ENCODE data around the gene CPNE6.

The CPNE6 gene

DNA sequence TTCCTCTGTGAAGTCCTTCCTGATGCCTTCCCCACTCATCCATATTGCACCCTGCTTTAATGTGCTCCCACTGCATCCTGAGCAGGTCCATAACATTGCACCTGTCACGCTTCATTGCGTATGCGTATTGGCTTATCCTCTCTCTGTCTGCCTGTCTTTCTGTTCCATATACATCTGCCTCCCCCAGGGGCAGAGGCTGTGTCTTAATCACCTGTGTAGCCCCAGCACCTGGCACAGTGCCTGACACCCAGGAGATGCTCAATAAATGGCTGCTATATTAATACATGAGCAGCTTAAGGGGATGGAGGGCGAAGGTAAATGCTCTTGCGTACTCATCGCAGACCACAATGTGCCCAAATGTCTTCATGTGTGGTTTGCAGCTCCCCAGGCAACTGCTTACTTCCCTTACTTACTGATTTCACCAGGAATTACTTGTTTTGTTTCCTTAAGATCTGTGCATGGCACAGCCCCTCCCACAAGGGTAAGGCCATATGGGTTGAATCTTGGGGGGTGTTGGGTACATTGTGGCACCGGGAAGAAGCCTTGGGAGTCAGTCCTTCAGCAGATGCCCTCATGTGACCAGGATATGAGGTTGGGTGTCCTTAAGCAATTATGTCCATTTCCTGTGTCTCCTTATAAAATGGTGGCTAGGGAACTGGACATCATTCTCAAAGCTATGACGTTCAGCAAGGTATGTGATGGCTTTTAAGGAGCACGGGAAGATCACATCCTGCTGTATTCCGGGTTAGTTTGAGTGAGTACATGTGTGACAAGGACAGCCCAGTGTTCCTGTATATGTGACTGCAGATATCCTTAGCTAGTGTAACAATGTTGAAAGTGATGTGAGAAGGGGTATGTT is 848 bp upstream of the CPNE6 start:
- peak; percentile 62 for DNase-seq

DNA sequence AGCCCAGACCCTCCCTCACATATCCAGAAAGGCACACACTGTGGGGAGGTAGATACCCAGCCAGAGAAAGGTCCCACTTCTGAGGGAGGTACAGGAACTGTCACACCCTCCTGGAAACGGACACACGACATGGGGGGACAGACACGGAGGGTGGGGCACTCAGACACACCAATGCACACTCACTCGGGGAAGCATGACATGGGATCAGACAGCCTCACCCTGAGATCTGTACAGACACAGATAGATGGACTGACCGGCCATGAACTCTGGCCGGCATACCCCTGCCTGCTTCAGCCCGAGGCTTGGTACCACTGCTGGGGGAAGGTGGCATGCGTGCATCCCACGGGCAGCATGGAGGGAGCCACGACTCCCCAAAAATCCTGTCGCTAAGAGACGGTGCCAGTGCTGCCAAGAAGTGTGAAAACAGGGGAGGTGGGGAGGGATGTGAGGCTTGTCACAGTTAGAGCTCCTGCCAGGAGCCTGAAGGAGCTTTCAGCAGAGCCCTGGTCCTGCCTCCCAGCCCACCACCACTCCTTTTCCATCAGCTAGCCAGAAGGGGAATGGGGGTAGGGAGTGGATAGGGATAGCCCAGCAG is 571 bp downstream of the CPNE6 start:
- no peak for DNase-seq

DNA sequence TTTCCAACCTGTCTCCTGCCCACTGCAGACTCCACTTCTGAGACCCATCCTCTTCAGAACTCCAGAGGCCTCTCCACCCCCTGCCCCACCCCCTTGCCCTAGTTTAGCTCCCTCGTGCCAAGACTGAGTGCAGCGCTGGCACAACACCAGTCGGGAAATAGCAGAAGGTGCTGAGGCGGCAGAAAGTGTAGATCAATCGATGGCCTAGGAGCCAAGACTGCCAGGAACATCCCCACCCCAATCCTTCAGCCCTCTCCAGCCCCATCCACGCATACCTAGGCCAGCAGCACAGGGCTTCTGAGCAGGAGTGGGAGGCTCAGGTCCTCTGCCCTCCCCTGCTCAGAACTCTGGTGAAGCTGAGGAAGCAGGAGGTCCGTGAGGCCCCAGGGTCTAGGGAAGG is 1.1 kb downstream of the CPNE6 start:
- DNase-seq, result no peak

- no peak for DNase-seq
Measured at GRCh38 chr14:24072881-24073877, 1.8 kb downstream of the CPNE6 start.

GRCh38 chr14:24074625-24075484 is 3.5 kb downstream of the CPNE6 start:
- DNase-seq, result no peak

GRCh38 chr14:24075485-24076301 is 4.3 kb downstream of the CPNE6 start:
- DNase-seq, result no peak

DNA sequence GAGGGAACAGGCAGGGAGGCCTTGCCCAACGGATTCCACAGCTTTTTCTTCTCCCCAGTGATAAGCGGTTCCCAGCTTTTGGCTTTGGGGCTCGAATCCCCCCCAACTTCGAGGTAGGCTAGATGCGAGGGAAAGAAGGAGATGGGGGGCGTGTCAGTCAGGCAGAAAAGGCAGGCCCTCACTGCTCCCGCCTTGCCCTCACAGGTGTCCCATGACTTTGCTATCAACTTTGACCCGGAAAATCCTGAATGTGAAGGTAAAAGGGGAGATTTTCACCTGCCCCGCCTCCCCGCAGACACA is 4.9 kb downstream of the CPNE6 start:
- no peak for DNase-seq

- DNase-seq, result no peak
Measured at GRCh38 chr14:24077086-24077485, 5.7 kb downstream of the CPNE6 start.

- DNase-seq, result no peak
Measured at GRCh38 chr14:24078146-24078545, 6.8 kb downstream of the CPNE6 start.

GRCh38 chr14:24079491-24080141 is 8.3 kb downstream of the CPNE6 start:
- DNase-seq, result no peak

DNA sequence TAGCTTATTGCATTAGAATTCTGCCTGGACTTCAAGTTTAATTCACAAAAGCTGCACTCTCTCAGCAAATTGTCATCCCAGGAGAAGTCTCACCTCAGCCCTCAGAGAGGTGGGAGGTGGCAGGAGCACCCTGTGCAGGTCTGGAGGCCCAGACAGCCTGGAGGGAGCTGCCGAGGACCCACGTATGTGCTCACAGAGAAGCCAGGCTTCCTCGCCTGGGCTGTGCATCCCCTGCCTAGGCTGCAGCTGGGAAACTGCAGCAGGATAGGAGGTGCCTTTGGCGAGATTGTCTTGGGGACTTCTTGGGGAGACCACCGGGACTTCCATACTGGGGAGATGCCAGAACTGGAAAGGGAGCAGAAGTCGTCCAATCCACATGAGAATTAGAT is 8.8 kb downstream of the CPNE6 start:
- DNase-seq, result no peak

GRCh38 chr14:24080888-24081738 is 9.8 kb downstream of the CPNE6 start:
- peak; percentile 30 for DNase-seq

DNA sequence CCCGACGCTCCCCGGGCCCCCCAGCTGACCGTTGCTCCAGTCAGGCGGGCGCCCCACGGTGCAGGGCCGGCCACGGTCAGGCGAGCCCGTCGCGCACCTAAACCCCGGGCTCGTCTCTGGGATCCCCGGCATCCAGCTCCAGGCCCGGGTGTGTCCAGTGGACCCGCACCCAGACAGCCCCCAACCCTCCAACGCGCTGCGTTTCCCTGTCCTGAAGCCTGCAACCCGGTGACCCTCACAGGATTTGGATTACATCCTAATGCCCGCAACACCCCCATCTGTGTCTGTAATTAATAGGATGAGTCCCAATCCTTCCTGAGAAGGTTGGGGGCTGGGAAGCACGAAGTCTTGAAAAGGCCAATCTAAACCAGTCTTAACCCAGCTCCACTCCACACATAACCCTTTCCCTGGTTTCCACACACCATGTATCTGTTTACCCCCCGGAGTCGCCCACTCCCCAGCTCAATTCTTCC is 10.4 kb downstream of the CPNE6 start:
- DNase-seq, result no peak

DNA sequence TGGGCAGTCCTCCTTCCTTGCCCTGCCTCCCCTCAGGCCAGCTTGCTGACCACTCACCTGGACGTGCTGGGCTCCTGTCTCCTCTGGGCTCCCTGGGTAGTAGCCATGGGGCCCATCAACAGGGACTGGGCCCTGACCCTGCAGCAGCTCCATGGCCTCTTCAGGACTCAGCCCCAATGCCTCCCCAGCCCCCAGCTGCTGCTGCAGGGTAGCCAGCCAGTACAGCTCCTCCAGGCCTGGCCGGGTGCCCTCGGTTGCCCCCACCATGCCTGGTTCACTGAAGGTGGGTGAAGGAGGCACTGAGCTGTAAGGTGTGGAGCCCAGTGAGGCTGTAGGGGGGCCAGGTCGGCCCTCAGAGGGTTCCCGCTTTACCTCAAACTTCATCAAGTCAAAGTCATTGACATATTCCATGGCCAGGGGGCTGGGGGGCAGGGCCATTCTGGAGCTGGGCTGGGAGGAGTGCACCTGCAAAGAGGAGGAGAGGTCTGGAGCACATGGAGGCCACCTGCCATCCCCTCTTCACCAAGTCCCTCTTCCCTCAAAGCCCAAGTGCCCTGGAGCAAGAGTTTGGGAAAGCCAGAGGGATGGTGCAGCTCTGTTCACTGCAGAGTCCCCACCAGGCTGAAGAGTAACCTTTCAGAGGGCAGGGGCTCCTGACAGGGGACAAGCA is 11.2 kb downstream of the CPNE6 start:
- DNase-seq, result no peak

DNA sequence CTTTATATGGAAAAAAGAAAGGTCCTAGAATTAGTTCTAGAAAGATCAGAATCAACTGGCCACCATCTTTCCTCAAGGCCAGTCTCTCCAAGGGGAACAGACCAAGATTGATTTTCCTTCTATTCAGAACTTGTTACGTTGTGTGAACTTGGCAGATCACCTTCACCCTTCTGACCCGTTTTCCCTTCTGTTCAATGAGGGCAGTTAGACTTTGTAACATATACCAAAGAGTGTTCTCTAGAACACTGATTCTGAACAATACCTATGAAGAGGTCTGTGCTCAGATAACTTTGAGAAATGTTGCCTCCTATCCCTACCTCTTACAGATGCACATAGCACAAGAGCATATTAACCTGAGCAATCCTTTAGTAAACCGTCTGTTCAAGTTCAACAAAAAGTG is 12.1 kb downstream of the CPNE6 start:
- DNase-seq, result no peak

DNA sequence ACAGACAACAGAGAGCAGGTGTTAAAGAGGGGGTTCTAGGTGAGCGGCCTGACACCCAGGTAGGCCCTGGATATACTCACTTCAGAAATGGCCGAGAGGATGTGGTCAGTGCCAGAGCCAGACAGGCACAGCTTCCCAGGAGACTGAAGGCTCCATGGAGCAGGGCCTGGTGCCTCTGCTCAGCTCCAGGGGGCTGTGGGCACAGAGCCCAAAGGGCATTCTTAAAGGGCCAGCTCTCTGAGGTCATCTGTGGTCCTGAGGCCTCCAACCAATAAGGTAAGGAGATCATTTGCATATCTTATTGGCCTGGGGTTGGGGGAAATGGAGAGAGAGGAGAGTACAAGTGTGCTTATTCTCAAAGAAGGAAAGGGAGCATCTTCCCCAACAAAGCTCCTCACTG is 13.1 kb downstream of the CPNE6 start:
- DNase-seq, result no peak

DNA sequence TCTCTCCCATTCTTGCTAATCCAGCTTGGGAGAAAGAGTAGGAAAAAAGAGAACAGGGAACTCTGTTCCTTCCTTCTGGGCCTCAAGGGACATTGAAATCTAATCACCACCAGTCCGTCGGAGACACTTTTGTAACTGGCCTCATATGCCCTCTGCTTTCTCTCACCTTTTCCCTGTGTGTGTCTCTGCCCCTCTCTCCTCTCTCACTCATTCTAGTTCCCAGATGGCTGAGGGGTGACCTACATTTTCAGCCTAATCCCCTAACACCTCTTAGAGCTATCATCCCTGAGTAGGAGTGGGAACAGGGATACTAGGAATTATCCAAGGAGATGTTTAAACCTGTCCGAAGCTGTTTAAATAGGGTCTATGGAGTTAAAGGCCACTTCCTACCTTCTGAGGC is 13.9 kb downstream of the CPNE6 start:
- no peak for DNase-seq

- DNase-seq, result no peak
Measured at GRCh38 chr14:24086193-24086955, 15.0 kb downstream of the CPNE6 start.

DNA sequence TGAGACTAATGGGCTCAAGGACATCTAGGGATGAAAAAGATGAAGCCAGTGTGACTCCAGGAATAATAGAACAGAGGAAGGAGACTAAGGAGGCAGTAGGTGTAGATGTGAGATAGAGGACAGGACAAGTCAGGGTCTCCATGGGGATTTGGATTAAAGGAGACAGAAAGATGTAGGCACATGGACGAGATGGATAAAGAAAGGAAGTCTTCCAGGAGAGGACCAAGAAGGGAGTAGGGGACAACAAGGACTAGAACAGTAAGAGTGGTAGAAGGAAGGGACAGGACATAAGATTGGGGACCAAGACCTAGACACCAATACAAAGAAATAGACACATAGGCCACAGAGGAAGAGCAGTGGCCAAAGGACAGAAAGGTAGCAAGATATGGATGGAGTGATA is 15.6 kb downstream of the CPNE6 start:
- no peak for DNase-seq
